ENCODE measurements around the gene SPI1. TPM values are rescaled to one million over a fixed set of nuclear protein-coding genes. Genes with fewer than 3 reads are reported as not detected.

The SPI1 gene
- total RNA-seq, 1 experiment from 2014 or later = not detected

- DNase-seq (ENCODE audit: low spot score) = no peak
Observed at GRCh38 chr11:47388697-47389576, 10.6 kb upstream of the SPI1 start.

GRCh38 chr11:47387944-47388696 lies 9.8 kb upstream of the SPI1 start:
- DNase-seq (ENCODE audit: low spot score) = no peak

GRCh38 chr11:47384498-47384897 lies 6.2 kb upstream of the SPI1 start:
- DNase-seq (ENCODE audit: low spot score) = no peak

GRCh38 chr11:47383071-47383470 lies 4.7 kb upstream of the SPI1 start:
- no peak for DNase-seq (ENCODE audit: low spot score)

- no peak for DNase-seq (ENCODE audit: low spot score)
Observed at GRCh38 chr11:47380078-47380477, 1.7 kb upstream of the SPI1 start.

GRCh38 chr11:47379317-47379716 lies 970 bp upstream of the SPI1 start:
- DNase-seq (ENCODE audit: low spot score) = no peak

- no peak for DNase-seq (ENCODE audit: low spot score)
Observed at GRCh38 chr11:47378836-47379170, 456 bp upstream of the SPI1 start.

GRCh38 chr11:47377571-47378009 lies 757 bp downstream of the SPI1 start:
- no peak for DNase-seq (ENCODE audit: low spot score)

- no peak for DNase-seq (ENCODE audit: low spot score)
Observed at GRCh38 chr11:47376525-47377371, 1.6 kb downstream of the SPI1 start.

GRCh38 chr11:47376107-47376524 lies 2.2 kb downstream of the SPI1 start:
- DNase-seq (ENCODE audit: low spot score) = no peak

- DNase-seq (ENCODE audit: low spot score) = no peak
Observed at GRCh38 chr11:47375546-47376085, 2.7 kb downstream of the SPI1 start.

- DNase-seq (ENCODE audit: low spot score) = no peak
Observed at GRCh38 chr11:47375020-47375419, 3.3 kb downstream of the SPI1 start.

GRCh38 chr11:47374720-47375019 lies 3.7 kb downstream of the SPI1 start:
- DNase-seq (ENCODE audit: low spot score) = no peak

- DNase-seq (ENCODE audit: low spot score) = peak; percentile 83
Observed at GRCh38 chr11:47373876-47374719, 4.2 kb downstream of the SPI1 start.

GRCh38 chr11:47372422-47372821 lies 5.9 kb downstream of the SPI1 start:
- no peak for DNase-seq (ENCODE audit: low spot score)

GRCh38 chr11:47369676-47370075 lies 8.7 kb downstream of the SPI1 start:
- no peak for DNase-seq (ENCODE audit: low spot score)

- DNase-seq (ENCODE audit: low spot score) = no peak
Observed at GRCh38 chr11:47366020-47366490, 12.3 kb downstream of the SPI1 start.

- DNase-seq (ENCODE audit: low spot score) = no peak
Observed at GRCh38 chr11:47361419-47361818, 16.9 kb downstream of the SPI1 start.

- no peak for DNase-seq (ENCODE audit: low spot score)
Observed at GRCh38 chr11:47360341-47360740, 18.0 kb downstream of the SPI1 start.

GRCh38 chr11:47359586-47359985 lies 18.8 kb downstream of the SPI1 start:
- DNase-seq (ENCODE audit: low spot score) = no peak

GRCh38 chr11:47359162-47359561 lies 19.2 kb downstream of the SPI1 start:
- DNase-seq (ENCODE audit: low spot score) = no peak

Measured in HT-29 (cell line).